Left colon (tissue), 2 donors: ENCODE measurements around the gene MAP1LC3A. TPM values are rescaled to one million over a fixed set of nuclear protein-coding genes. Genes with fewer than 3 reads are reported as not detected.
"Not testable (repeated sequence)": the region's sequence is repeated elsewhere in the genome, so short reads cannot be mapped to it uniquely, and the experiment has no call there.

Experiments used
- ATAC-seq: fragments of 200-7000 bp; cut with Tn5 transposase; one replicate; pipeline ENCODE4 v1.9.1; 2020; ENCODE audit warnings: mild to moderate bottlenecking, moderate library complexity
- DNase-seq, 2 donors: peaks; one replicate each; pipeline ENCODE4 v3.0.0-alpha.2; 2020
- intact Hi-C, 2 donors: fragments of 100-400 bp; cut with DNase I in 1 of 2; cut with micrococcal nuclease in 1 of 2; formaldehyde crosslinking; loops; one replicate each; pipeline versions ENCODE4 v1.11.2 to v1.14.0; 2022; cut with DNase I, micrococcal nuclease
- long read RNA-seq: library from polyadenylated mRNA; unstranded; transcript quantifications from one replicate; pipeline ENCODE4 v2.0.0, GENCODE V29; 2021
- total RNA-seq, 2 donors: library from RNA; stranded (reverse); fragmentation: NEBNext Ultra II Directional; extraction: Animal tissue kit (Norgen Biotek cat#: 25700); gene quantifications; one replicate each; pipeline ENCODE4 v1.2.1, GENCODE V29; 2021
- donor health status: DM: no; HTN: no; CAD: no.
- donor health status: DM: yes; HTN: yes; CAD: no.

MAP1LC3A gene
- total RNA-seq: 10 to 100 TPM; 42.8 to 47.7 TPM
- long read RNA-seq, partial matches to known transcripts: 1 of 9 reads
- long read RNA-seq, other reads (novel, unspliced or antisense): 3 of 9 reads

- ATAC-seq: peak; percentile 89
- intact Hi-C loops: no loop called here
These were observed at the start of gene MAP1LC3A for GRCh38 chr20:34558320-34559218. Gene MAP1LC3A, plus strand, starts transcription at chr20:34558718. Its CDS starts 151 bp downstream, at chr20:34558869.

GRCh38 chr20:34510575-34510974 is 47.9 kb upstream of the MAP1LC3A start:
- intact Hi-C loops: no loop called here
- DNase-seq (no peak), ATAC-seq (no peak)

More at GRCh38 chr20:34558320-34559218, at the start of gene MAP1LC3A:
- DNase-seq: peak; percentile 95 to 96

- intact Hi-C loops: no loop called here
- DNase-seq (no peak), ATAC-seq (no peak)
These were observed 46.6 kb upstream of the MAP1LC3A start for GRCh38 chr20:34511891-34512265.

GRCh38 chr20:34512266-34512954 is 46.1 kb upstream of the MAP1LC3A start:
- ATAC-seq (no peak), DNase-seq (no peak)
- intact Hi-C loops: no loop called here

GRCh38 chr20:34512955-34513419 is 45.5 kb upstream of the MAP1LC3A start:
- no peak for DNase-seq
- ATAC-seq: no peak
- intact Hi-C loops: no loop called here

- ATAC-seq: not testable (repeated sequence)
These were observed 44.5 kb upstream of the MAP1LC3A start for GRCh38 chr20:34514034-34514433.

GRCh38 chr20:34514897-34515483 is 43.5 kb upstream of the MAP1LC3A start:
- peak; percentile 16 for ATAC-seq
- DNase-seq: no peak
- intact Hi-C loops: no loop called here

More at GRCh38 chr20:34514034-34514433, 44.5 kb upstream of the MAP1LC3A start:
- intact Hi-C loops, DNase-seq: not testable (repeated sequence)

DNA sequence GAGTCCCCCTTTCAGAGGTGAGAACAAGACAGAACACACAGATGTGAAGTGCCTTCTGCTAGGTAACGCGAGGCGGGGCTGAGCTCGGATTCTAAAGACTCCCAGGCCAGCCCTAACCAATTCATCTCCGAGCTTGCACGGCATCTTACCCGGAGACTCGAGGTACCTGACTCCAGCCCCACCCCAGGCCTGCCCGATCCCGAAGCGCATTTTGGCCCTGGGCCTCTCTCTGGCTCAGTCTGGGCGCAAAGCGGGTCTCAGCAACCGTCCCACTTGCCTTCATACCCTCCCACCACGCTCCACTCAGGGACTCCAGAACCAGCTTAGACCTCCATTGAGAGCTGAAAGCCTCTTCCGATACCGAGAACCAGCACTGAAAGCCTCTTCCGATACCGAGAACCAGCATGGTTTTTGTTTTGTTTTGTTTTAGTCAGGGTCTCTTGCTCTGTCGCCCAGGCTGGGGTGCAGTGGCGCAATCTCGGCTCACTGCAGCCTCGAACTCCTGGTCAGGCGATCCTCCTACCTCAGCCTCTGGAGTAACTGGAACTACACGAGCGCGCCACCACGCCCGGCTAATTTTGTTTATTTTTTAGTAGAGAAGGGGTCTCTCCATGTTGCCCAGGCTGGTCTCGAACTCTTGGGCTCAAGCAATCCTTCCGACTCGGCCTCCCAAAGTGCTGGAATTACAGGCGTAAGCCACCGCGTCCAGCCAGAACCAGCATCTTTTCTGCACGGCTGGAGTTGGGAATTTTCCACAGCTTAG is 42.9 kb upstream of the MAP1LC3A start:
- ATAC-seq: peak; percentile 74
- DNase-seq: peak; percentile 75 to 79
- intact Hi-C loops: no loop called here

GRCh38 chr20:34516247-34517113 is 42.0 kb upstream of the MAP1LC3A start, which contains the start of gene DYNLRB1:
Gene DYNLRB1, plus strand, starts transcription at chr20:34516422. Its CDS starts 37 bp downstream, at chr20:34516459.
- ATAC-seq: peak; percentile 90
- intact Hi-C loops: no loop called here

GRCh38 chr20:34517114-34517505 is 41.4 kb upstream of the MAP1LC3A start:
- ATAC-seq: no peak
- intact Hi-C loops: no loop called here
- no peak for DNase-seq

More at GRCh38 chr20:34516247-34517113, 42.0 kb upstream of the MAP1LC3A start, which contains the start of gene DYNLRB1:
- DNase-seq: peak; percentile 97 to 99

- ATAC-seq, DNase-seq, intact Hi-C loops: not testable (repeated sequence)
These were observed 39.7 kb upstream of the MAP1LC3A start for GRCh38 chr20:34518863-34519262.

GRCh38 chr20:34519841-34520240 is 38.7 kb upstream of the MAP1LC3A start:
- intact Hi-C loops, ATAC-seq, DNase-seq: not testable (repeated sequence)

GRCh38 chr20:34522969-34523871 is 35.3 kb upstream of the MAP1LC3A start:
- intact Hi-C loops: no loop called here
- ATAC-seq: peak; percentile 55
- DNase-seq: peak; percentile 60 to 69

GRCh38 chr20:34524426-34524825 is 34.1 kb upstream of the MAP1LC3A start:
- intact Hi-C loops: no loop called here
- peak in 1 of 2 donors; percentile 12 for DNase-seq
- no peak for ATAC-seq

DNA sequence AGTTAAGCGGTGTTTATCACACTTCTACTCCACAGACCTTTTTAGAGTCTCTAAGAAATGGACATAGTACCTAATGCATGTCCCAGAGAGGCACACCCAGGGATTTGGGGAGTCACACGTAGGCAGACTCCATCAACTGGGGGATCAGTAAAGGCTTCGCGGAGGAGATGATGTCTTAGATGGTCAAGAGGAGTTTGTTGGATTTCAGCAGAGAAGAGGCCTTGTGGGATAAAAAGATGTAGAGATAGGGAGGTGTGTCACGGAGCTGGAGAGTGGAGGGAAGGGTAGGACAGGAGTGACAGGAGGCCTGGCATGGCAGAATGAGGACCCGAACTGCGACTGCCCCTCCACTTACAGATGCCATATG is 33.2 kb upstream of the MAP1LC3A start:
- no peak for ATAC-seq

DNA sequence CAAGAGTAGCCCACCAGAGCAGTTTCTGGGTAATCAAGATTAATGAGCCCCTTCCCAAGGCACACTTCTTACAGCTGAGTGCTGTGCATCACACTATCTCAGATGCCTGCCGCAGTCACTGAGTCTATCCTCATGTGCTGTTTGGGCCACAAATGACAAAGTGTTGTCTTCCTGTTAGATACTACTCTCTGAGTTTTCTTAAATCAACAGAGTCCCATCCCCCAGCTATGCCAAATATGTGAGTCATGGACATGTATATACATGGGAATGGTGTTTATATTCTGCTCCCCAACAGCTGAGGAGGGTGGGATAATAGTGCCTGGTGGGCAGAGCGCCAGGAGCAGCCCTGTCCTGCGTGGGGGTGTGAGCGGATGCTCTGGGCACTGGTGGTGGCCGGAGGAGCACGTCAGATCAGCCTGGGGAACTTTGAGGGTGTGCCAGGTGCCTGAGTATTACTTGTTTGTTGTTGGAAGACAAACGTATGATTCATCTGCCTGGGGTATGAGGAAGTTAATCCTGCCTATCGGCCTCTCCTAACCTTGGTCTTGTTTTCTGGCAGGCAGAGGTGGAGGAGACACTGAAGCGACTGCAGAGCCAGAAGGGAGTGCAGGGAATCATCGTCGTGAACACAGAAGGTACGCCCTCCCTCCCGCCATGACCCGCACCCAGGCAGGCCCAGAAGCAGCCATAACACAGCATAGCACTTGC is 32.7 kb upstream of the MAP1LC3A start:
- ATAC-seq (peak; percentile 84), DNase-seq (peak; percentile 82 to 91)
- intact Hi-C loops: no loop called here

More for the DNA sequence above, 33.2 kb upstream of the MAP1LC3A start:
- intact Hi-C loops: no loop called here
- DNase-seq: no peak
